ENCODE results near the gene DYRK2. TPM values are rescaled to one million over a fixed set of nuclear protein-coding genes. Genes with fewer than 3 reads are reported as not detected.

Gene DYRK2
- total RNA-seq, 1 donor from 2014 or later, result 48.1 TPM

DNA sequence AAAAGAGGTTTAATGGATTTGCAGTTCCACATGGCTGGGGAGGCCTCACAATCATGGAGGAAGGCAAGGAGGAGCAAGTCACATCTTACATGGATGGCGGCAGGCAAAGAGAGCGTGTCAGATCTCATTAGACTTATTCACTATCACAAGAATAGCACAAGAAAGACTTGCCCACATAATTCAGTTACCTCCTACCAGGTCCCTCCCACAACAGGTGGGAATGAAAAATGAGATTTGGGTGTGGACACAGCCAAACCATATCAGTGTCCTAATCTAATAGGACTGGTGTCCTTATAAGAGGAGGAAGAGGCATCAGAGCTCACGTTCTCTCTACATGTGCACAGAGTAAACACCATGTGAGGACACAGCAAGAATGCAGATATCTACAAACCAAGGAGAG is 25.9 kb downstream of the DYRK2 start:
- Mint-ChIP-seq H3K36me3 (ENCODE audit: insufficient read depth) (peaks cover 13% of the 10 kb centered on the region), H3K27ac (no peak overlapping the region), H3K27me3 (no peaks in the 10 kb centered on the region), H3K9me3 (ENCODE audit: low read depth) (peaks cover 21% of the 10 kb centered on the region), H3K4me1 (ENCODE audit: low read depth) (peaks cover 3% of the 10 kb centered on the region), H3K4me3 (ENCODE audit: low read depth) (no peak overlapping the region)
- no peak for DNase-seq (ENCODE audit: low spot score, unreplicated experiment)
- TF ChIP-seq, protein P1, sequence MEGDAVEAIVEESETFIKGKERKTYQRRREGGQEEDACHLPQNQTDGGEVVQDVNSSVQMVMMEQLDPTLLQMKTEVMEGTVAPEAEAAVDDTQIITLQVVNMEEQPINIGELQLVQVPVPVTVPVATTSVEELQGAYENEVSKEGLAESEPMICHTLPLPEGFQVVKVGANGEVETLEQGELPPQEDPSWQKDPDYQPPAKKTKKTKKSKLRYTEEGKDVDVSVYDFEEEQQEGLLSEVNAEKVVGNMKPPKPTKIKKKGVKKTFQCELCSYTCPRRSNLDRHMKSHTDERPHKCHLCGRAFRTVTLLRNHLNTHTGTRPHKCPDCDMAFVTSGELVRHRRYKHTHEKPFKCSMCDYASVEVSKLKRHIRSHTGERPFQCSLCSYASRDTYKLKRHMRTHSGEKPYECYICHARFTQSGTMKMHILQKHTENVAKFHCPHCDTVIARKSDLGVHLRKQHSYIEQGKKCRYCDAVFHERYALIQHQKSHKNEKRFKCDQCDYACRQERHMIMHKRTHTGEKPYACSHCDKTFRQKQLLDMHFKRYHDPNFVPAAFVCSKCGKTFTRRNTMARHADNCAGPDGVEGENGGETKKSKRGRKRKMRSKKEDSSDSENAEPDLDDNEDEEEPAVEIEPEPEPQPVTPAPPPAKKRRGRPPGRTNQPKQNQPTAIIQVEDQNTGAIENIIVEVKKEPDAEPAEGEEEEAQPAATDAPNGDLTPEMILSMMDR (IDR thresholded peaks at IDR 0.05; ENCODE audit: unreplicated experiment), result no peak

DNA sequence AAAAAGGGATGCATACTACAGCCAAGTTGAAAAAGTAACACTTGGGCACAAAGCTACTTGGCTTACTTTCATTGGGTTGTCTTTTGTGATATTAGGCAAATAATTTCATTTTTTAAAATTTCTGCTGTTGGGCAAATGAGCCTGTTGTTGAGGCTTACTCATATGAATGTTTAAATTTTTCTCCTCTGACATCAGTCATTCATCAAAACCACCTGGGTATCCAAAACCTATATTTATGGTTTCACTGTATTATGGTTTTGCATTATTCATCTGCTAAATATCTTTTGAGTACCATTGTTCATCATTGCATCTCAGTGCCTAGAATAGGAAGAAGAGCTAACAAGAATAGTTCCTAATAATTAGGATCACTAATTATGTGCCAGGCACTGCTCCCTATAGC is 28.1 kb downstream of the DYRK2 start:
- H3K27ac Mint-ChIP-seq, result no peak overlapping the region
- DNase-seq (ENCODE audit: low spot score, unreplicated experiment), result no peak
- TF ChIP-seq, protein P1 (IDR thresholded peaks at IDR 0.05; ENCODE audit: unreplicated experiment), result no peak
- no peaks in the 10 kb centered on the region for H3K4me1 Mint-ChIP-seq (ENCODE audit: low read depth)
- H3K4me3 Mint-ChIP-seq (ENCODE audit: low read depth), result no peak overlapping the region
- H3K27me3 Mint-ChIP-seq, result no peaks in the 10 kb centered on the region
- peaks cover 21% of the 10 kb centered on the region for H3K9me3 Mint-ChIP-seq (ENCODE audit: low read depth)
- H3K36me3 Mint-ChIP-seq (ENCODE audit: insufficient read depth), result peaks cover 13% of the 10 kb centered on the region

DNA sequence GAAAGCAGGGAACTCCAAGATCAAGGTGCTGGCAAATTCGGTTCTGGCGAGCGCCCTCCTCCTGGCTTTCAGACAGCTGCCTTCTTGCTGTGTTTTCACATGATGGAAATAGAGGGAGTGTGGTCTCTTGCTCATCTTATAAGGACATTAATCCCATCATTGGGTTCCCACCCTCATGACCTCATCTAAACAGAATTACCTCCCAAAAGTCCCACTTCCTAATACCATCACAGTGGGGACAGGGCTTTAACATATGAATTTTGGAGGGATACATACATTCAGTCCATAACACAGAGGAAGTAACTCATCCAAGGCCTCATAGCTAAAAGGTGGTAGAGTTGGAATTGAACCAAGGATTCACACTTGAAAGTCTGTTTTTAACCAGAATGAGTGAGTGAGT is 28.6 kb downstream of the DYRK2 start:
- peaks cover 18% of the 10 kb centered on the region for H3K9me3 Mint-ChIP-seq (ENCODE audit: low read depth)
- H3K27me3 Mint-ChIP-seq, result no peaks in the 10 kb centered on the region
- H3K4me1 Mint-ChIP-seq (ENCODE audit: low read depth), result no peaks in the 10 kb centered on the region
- H3K4me3 Mint-ChIP-seq (ENCODE audit: low read depth), result no peak overlapping the region
- no peak overlapping the region for H3K27ac Mint-ChIP-seq
- DNase-seq (ENCODE audit: low spot score, unreplicated experiment), result no peak
- TF ChIP-seq, protein P1 (IDR thresholded peaks at IDR 0.05; ENCODE audit: unreplicated experiment), result no peak
- peaks cover 13% of the 10 kb centered on the region for H3K36me3 Mint-ChIP-seq (ENCODE audit: insufficient read depth)

DNA sequence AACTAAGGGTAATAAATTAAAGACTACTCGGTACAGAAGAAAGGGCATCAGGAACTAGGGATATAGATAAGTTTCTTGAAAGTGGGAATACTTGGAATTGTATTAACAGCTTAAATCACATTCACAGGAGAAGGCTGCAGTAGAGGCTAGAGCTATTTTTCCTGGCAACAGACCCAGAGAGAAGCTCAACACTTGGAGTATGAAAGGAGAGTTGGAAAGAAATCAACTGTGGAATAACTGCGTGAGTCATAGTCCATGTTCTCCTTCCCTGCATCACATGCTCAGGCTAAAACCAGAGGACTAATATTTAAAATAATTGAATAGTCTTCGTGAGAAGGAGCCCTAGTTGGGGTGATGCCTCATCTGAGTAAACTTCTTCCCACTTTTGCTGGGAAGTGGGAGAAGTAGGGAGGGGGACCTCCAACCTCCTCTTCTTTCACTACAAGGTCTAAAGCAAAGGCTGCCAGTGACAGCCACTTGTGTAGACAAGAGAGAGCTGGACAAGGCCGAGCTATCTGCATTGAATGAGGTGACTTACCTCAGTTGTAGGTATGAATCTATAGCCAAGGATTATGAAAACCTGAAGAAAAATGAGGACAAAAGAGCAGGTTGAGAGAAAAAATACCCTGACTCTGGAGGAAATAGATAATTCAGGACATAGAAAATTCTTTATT is 32.7 kb downstream of the DYRK2 start:
- H3K27ac Mint-ChIP-seq, result no peak overlapping the region
- H3K4me3 Mint-ChIP-seq (ENCODE audit: low read depth), result no peak overlapping the region

DNA sequence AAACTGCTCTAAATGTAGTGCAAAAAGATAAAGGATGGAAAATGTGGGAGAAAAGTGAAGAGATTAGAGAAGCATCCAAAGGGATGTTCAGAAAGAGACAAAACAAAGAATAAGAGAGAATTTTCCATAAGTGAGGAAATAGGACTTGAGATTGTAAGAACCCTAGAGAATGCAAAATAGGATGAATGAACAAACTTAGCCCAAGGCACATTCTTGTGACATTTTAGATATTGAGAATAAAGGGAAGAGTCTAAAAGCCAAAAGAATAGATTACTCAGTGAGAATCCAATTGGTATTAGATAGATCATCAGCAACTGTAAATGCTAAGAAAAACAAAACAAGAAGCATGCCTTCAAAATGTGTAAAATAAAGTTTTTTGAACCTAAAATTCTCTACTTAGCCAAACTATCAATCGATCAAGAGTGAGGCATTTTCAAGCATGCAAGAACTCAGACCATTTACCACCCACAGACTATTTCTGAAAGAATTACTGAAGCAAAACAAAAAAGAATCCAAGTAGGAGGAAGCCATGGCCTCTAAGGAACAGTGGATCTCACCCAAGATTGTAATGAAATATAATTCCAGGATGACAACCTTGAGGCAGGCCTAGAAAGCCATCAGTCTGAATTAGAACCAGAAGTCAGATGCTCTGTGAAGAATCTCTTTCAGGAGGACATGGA is 33.5 kb downstream of the DYRK2 start:
- Mint-ChIP-seq H3K27ac (no peak overlapping the region), H3K27me3 (no peaks in the 10 kb centered on the region), H3K36me3 (ENCODE audit: insufficient read depth) (no peaks in the 10 kb centered on the region), H3K4me3 (ENCODE audit: low read depth) (no peak overlapping the region), H3K4me1 (ENCODE audit: low read depth) (no peaks in the 10 kb centered on the region), H3K9me3 (ENCODE audit: low read depth) (no peaks in the 10 kb centered on the region)
- TF ChIP-seq, protein P1 (IDR thresholded peaks at IDR 0.05; ENCODE audit: unreplicated experiment), result no peak
- no peak for DNase-seq (ENCODE audit: low spot score, unreplicated experiment)

More for the DNA sequence above, 32.7 kb downstream of the DYRK2 start:
- H3K27me3 Mint-ChIP-seq, result no peaks in the 10 kb centered on the region
- DNase-seq (ENCODE audit: low spot score, unreplicated experiment), result no peak
- H3K4me1 Mint-ChIP-seq (ENCODE audit: low read depth), result no peaks in the 10 kb centered on the region
- no peaks in the 10 kb centered on the region for H3K36me3 Mint-ChIP-seq (ENCODE audit: insufficient read depth)
- TF ChIP-seq, protein P1 (IDR thresholded peaks at IDR 0.05; ENCODE audit: unreplicated experiment), result no peak
- no peaks in the 10 kb centered on the region for H3K9me3 Mint-ChIP-seq (ENCODE audit: low read depth)

Data from progenitor cell of endocrine pancreas (in vitro differentiated cells).